Uterus (tissue), 2 donors: ENCODE measurements around the gene ZNF32.

Experiments
- CTCF ChIP-seq, 4 experiments: fragments of 200-600 bp in 2 of 4; fragments of 450-650 bp in 2 of 4; sonication (generic) in 2 of 4; IDR thresholded peaks; one replicate each; pipeline ENCODE4 v1.5.1; 2016 to 2019; ENCODE audit warnings: antibody characterized with exemption in 4 of 4, mild to moderate bottlenecking in 2 of 4, moderate library complexity in 1 of 4
- POLR2A ChIP-seq, 2 donors: fragments of 450-650 bp; IDR thresholded peaks; one replicate each; pipeline ENCODE4 v1.6.1; 2016; ENCODE audit warnings: antibody characterized with exemption in 2 of 2, mild to moderate bottlenecking in 1 of 2, moderate library complexity in 1 of 2

GRCh38 chr10:43687373-43687772, 38.7 kb upstream of the ZNF32 start:
- TF ChIP-seq CTCF (IDR thresholded peaks at IDR 0.05), result no peak
- no peak for TF ChIP-seq POLR2A (IDR thresholded peaks at IDR 0.05)
